Esophagus muscularis mucosa (tissue), 4 donors: ENCODE results near the gene TAS1R2.

Experiments used
- CTCF ChIP-seq, 3 experiments: fragments of 200-600 bp in 2 of 3; fragments of 450-650 bp in 1 of 3; sonication (generic) in 2 of 3; IDR thresholded peaks; one replicate each; pipeline ENCODE4 v1.5.1; 2017 to 2019; ENCODE audit warnings: antibody characterized with exemption in 3 of 3, mild to moderate bottlenecking in 2 of 3, moderate library complexity in 1 of 3
- EP300 ChIP-seq: sonication (generic); formaldehyde crosslinking; IDR thresholded peaks from one replicate; pipeline ENCODE4 v1.6.1; 2017; ENCODE audit warnings: antibody characterized with exemption
- POLR2A ChIP-seq: fragments of 450-650 bp; IDR thresholded peaks from one replicate; pipeline ENCODE4 v1.6.1; 2017; ENCODE audit warnings: antibody characterized with exemption, moderate library complexity, mild to moderate bottlenecking, low read depth
- POLR2AphosphoS5 ChIP-seq, 2 donors: sonication (generic); formaldehyde crosslinking; IDR thresholded peaks; one replicate each; pipeline ENCODE4 v1.6.1; 2017; ENCODE audit warnings: antibody characterized with exemption in 2 of 2

GRCh38 chr1:18817795-18818435, 41.5 kb downstream of the TAS1R2 start:
- no peak for TF ChIP-seq CTCF (IDR thresholded peaks at IDR 0.05)
- no peak for TF ChIP-seq EP300
- TF ChIP-seq POLR2AphosphoS5 (IDR thresholded peaks at IDR 0.05) = no peak
- TF ChIP-seq POLR2A = no peak
